ENCODE results near the gene CCDC50.

The CCDC50 gene

DNA sequence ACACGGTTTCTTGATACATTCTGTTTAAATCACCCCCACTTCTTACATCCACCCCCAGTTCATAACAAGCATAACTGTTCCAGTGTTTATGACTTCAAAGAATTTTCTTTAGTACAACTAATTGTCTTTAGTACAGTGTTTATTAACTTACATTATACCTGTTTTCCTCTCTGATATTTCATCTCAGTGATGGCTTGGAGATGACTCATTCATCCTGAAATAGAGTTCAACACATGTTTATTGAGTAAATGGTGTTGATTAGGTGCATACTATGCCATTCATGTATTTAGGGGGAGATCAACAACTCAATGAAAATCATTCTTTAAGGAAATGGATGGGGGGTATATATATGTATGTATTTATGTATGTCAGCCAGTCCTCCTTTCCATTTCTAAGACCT is 22.8 kb downstream of the CCDC50 start:
- no peaks in the 10 kb centered on the region for H3K4me1 ChIP-seq (ENCODE audit: low read length)
- 0 out of 2 replicates have a peak, but pooled peaks cover 2% of the 10 kb centered on the region for H4K20me1 ChIP-seq (ENCODE audit: insufficient read depth, low read length)

DNA sequence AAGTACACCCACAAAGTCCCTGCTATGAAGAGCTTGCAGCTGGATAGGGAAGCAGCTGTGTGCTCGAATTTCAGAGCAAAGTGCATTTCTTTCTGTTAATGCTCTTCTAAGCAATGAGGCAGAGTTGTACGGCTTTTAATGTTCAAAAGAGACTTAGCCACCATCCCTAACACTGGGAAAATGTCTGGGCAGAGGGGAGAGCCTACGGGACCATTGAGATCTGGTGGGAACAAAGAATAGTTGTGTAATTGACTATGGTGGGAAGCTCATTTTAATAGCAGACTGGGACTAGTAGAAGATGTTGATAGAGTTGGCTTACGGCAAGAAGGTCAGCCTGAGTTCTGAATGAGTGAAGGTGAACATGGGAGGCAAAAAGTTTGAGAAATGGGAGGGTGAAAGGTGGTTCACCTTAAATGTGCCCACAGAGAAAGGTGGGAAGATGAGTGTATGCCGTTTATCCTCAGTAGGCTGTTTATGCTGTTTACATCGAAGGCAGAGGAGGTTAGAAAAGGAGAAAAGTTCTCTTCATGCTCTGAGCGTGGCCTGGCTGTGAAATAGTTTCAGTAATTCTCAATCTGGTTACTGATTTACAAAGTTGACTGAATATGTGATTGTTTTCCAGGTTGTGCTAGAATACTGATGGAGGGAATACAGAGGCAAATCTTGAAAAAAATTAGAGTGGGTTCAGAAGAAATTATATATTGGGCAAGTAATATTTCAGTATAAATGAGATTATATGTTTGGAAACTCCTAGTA is 24.0 kb downstream of the CCDC50 start:
- no peak for DNase-seq
- no peaks in the 10 kb centered on the region for H3K36me3 ChIP-seq (replicated peaks; ENCODE audit: insufficient read depth, low read length)
- H3K4me2 ChIP-seq (ENCODE audit: low read depth, low read length), result no peak overlapping the region

More for the DNA sequence above, 22.8 kb downstream of the CCDC50 start:
- Histone ChIP-seq H3K9ac (ENCODE audit: low read length) (no peak overlapping the region), H3K4me2 (ENCODE audit: low read depth, low read length) (no peak overlapping the region), H3K36me3 (replicated peaks; ENCODE audit: insufficient read depth, low read length) (no peaks in the 10 kb centered on the region), H3K27ac (ENCODE audit: low read length) (no peak overlapping the region), H3K4me3 (ENCODE audit: low read length) (no peak overlapping the region), H3K9me2 (replicated peaks; ENCODE audit: insufficient read depth, low read length) (no peaks in the 10 kb centered on the region), H3K9me3 (replicated peaks; ENCODE audit: insufficient read depth, low read length) (no peaks in the 10 kb centered on the region), H3F3A (ENCODE audit: insufficient read depth, low read length) (no peaks in the 10 kb centered on the region), H3K79me2 (ENCODE audit: low read length) (peaks cover 94% of the 10 kb centered on the region), H3K27me3 (replicated peaks; ENCODE audit: insufficient read depth, low read length) (no peaks in the 10 kb centered on the region), H2AFZ (ENCODE audit: low read length) (no peak overlapping the region)
- no peak for DNase-seq
- TF ChIP-seq, protein P1, sequence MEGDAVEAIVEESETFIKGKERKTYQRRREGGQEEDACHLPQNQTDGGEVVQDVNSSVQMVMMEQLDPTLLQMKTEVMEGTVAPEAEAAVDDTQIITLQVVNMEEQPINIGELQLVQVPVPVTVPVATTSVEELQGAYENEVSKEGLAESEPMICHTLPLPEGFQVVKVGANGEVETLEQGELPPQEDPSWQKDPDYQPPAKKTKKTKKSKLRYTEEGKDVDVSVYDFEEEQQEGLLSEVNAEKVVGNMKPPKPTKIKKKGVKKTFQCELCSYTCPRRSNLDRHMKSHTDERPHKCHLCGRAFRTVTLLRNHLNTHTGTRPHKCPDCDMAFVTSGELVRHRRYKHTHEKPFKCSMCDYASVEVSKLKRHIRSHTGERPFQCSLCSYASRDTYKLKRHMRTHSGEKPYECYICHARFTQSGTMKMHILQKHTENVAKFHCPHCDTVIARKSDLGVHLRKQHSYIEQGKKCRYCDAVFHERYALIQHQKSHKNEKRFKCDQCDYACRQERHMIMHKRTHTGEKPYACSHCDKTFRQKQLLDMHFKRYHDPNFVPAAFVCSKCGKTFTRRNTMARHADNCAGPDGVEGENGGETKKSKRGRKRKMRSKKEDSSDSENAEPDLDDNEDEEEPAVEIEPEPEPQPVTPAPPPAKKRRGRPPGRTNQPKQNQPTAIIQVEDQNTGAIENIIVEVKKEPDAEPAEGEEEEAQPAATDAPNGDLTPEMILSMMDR (IDR thresholded peaks at IDR 0.05; ENCODE audit: low read length), result no peak
- TF ChIP-seq EZH2 (optimal IDR thresholded peaks at IDR 0.05; ENCODE audit: low read depth, low read length) (no peak), EZH2phosphoT487 (IDR thresholded peaks at IDR 0.05; ENCODE audit: low read length) (no peak)

DNA sequence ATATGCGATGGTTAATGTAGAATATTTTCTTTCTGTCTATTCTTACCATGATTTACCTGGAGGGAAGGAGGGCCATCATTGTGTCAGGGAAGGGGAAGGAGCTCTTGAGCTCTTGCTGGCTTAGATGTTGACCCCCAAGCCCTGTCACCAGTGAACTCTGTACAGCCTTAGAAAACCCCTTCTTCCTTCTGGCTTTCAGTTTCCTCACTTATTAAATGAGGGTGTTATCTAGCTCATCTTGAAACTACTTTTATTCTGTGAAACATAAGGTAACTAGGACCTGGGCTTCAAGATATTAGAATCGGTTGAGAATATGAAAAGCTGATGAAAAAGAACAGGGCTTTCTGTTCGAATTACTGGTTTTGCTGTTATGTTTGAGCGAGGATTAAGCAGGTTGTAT is 26.2 kb downstream of the CCDC50 start:
- Histone ChIP-seq H3K27me3 (replicated peaks; ENCODE audit: insufficient read depth, low read length) (no peaks in the 10 kb centered on the region), H3K9me2 (replicated peaks; ENCODE audit: insufficient read depth, low read length) (no peaks in the 10 kb centered on the region), H4K20me1 (ENCODE audit: insufficient read depth, low read length) (0 out of 2 replicates have a peak, but pooled peaks cover 2% of the 10 kb centered on the region), H3K4me2 (ENCODE audit: low read depth, low read length) (no peak overlapping the region), H3K4me3 (ENCODE audit: low read length) (no peak overlapping the region), H3K27ac (ENCODE audit: low read length) (no peak overlapping the region), H2AFZ (ENCODE audit: low read length) (no peak overlapping the region), H3F3A (ENCODE audit: insufficient read depth, low read length) (no peaks in the 10 kb centered on the region), H3K4me1 (ENCODE audit: low read length) (no peaks in the 10 kb centered on the region), H3K9ac (ENCODE audit: low read length) (no peak overlapping the region), H3K36me3 (replicated peaks; ENCODE audit: insufficient read depth, low read length) (0 out of 2 replicates have a peak, but pooled peaks cover under 1% of the 10 kb centered on the region), H3K9me3 (replicated peaks; ENCODE audit: insufficient read depth, low read length) (no peaks in the 10 kb centered on the region), H3K79me2 (ENCODE audit: low read length) (peaks cover 60% of the 10 kb centered on the region)
- TF ChIP-seq EZH2 (optimal IDR thresholded peaks at IDR 0.05; ENCODE audit: low read depth, low read length) (no peak), EZH2phosphoT487 (IDR thresholded peaks at IDR 0.05; ENCODE audit: low read length) (no peak)
- TF ChIP-seq, protein P1 (IDR thresholded peaks at IDR 0.05; ENCODE audit: low read length), result no peak
- DNase-seq, result no peak

More for the DNA sequence above, 24.0 kb downstream of the CCDC50 start:
- no peak overlapping the region for H3K27ac ChIP-seq (ENCODE audit: low read length)
- no peaks in the 10 kb centered on the region for H3K4me1 ChIP-seq (ENCODE audit: low read length)
- 0 out of 2 replicates have a peak, but pooled peaks cover 2% of the 10 kb centered on the region for H4K20me1 ChIP-seq (ENCODE audit: insufficient read depth, low read length)
- H3K9me2 ChIP-seq (replicated peaks; ENCODE audit: insufficient read depth, low read length), result no peaks in the 10 kb centered on the region
- H3K9me3 ChIP-seq (replicated peaks; ENCODE audit: insufficient read depth, low read length), result no peaks in the 10 kb centered on the region
- no peak overlapping the region for H3K9ac ChIP-seq (ENCODE audit: low read length)
- H3F3A ChIP-seq (ENCODE audit: insufficient read depth, low read length), result no peaks in the 10 kb centered on the region
- no peak overlapping the region for H3K4me3 ChIP-seq (ENCODE audit: low read length)
- TF ChIP-seq, protein P1 (IDR thresholded peaks at IDR 0.05; ENCODE audit: low read length), result no peak
- no peak for TF ChIP-seq EZH2 (optimal IDR thresholded peaks at IDR 0.05; ENCODE audit: low read depth, low read length)
- H3K27me3 ChIP-seq (replicated peaks; ENCODE audit: insufficient read depth, low read length), result no peaks in the 10 kb centered on the region
- H3K79me2 ChIP-seq (ENCODE audit: low read length), result peaks cover 83% of the 10 kb centered on the region
- H2AFZ ChIP-seq (ENCODE audit: low read length), result no peak overlapping the region
